Activated CD4-positive, alpha-beta T cell treated with anti-CD3 and anti-CD28 coated beads, Interleukin-2, amount 50 U/mL, for 48 hours (primary cell): ENCODE data around the gene C1orf159.
A peak's percentile ranks its signal among the peaks of the same experiment; 100 is the strongest.

Source experiments
- DNase-seq, 2 experiments: peaks; one replicate each; pipeline ENCODE4 v3.0.0-alpha.2; 2020

Gene C1orf159

GRCh38 chr1:1130206-1131120 lies 14.6 kb upstream of the C1orf159 start:
- DNase-seq = no peak

- DNase-seq = no peak
Measured at GRCh38 chr1:1129381-1129821, 13.5 kb upstream of the C1orf159 start.

- no peak for DNase-seq
Measured at GRCh38 chr1:1128454-1129139, 12.7 kb upstream of the C1orf159 start.

GRCh38 chr1:1127551-1128451 lies 11.9 kb upstream of the C1orf159 start:
- no peak for DNase-seq

GRCh38 chr1:1125945-1126344 lies 10.1 kb upstream of the C1orf159 start:
- no peak for DNase-seq

- DNase-seq = no peak
Measured at GRCh38 chr1:1124786-1125642, 9.1 kb upstream of the C1orf159 start.

- no peak for DNase-seq
Measured at GRCh38 chr1:1124508-1124785, 8.6 kb upstream of the C1orf159 start.

- DNase-seq = no peak
Measured at GRCh38 chr1:1123581-1124507, 8.0 kb upstream of the C1orf159 start.

- no peak for DNase-seq
Measured at GRCh38 chr1:1122981-1123480, 7.1 kb upstream of the C1orf159 start.

GRCh38 chr1:1122078-1122811 lies 6.4 kb upstream of the C1orf159 start:
- DNase-seq = peak; percentile 88 to 91

GRCh38 chr1:1121611-1122077 lies 5.8 kb upstream of the C1orf159 start:
- no peak for DNase-seq

- DNase-seq = no peak
Measured at GRCh38 chr1:1120866-1121591, 5.1 kb upstream of the C1orf159 start.

- no peak for DNase-seq
Measured at GRCh38 chr1:1120096-1120495, 4.2 kb upstream of the C1orf159 start.

- DNase-seq = no peak
Measured at GRCh38 chr1:1119272-1119890, 3.5 kb upstream of the C1orf159 start.

- no peak for DNase-seq
Measured at GRCh38 chr1:1118876-1119220, 3.0 kb upstream of the C1orf159 start.

- no peak for DNase-seq
Measured at GRCh38 chr1:1118011-1118875, 2.4 kb upstream of the C1orf159 start.

GRCh38 chr1:1117469-1117831 lies 1.6 kb upstream of the C1orf159 start:
- DNase-seq = no peak
